NCI-H1105 treated with DMSO at 0.1 percent for 48 hours (cell line): Measurements from ENCODE around the gene AKAP8.

Experiments used
- DNase-seq: peaks from one replicate; lab custom pipeline; 2025; lab: John Stamatoyannopoulos, UW

AKAP8 gene

DNA sequence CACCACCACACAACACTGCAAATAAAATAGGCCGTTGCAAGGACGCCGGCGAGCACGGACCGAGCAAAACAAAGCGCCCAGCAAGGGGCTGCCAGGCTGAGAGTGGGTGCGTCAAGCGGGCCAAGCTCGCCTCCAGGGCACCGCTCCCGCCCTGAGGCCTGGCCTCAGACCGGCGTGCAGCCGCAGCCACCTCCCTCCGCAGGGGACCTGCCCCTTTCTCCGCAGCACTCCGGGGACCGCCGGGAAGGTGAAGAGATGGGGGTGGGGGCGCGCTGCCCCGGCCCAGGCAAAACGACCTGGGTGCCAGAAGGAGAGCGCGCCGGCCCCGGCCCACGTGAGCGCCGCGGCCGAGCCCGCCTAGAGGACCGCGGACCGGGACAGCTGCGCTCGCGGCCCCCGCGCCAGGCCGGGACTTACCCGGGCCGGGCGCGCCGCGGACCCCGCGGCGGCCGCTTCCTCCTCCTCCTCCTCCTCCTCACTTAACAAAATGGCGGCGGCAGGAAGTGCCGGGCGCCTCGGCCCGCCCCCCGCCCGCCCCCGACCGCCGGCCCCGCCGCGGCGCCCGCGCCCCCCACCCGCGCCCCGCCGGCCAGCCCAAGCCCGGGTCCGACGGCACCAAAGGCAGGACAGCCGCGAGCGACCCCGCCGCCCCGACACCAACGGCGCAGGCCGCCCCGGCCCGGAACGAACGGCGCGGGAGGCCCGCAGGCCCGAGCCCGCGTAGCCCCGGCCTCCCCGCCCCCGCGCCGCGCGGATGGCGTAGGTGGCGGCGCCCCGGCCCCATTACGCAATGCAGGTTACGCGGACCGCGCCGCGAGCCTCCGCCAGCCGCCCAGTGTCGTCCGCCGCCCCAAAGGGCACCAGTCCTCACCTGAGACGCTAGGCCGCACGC lies 47.9 kb downstream of the AKAP8 start:
- DNase-seq = peak; percentile 25

DNA sequence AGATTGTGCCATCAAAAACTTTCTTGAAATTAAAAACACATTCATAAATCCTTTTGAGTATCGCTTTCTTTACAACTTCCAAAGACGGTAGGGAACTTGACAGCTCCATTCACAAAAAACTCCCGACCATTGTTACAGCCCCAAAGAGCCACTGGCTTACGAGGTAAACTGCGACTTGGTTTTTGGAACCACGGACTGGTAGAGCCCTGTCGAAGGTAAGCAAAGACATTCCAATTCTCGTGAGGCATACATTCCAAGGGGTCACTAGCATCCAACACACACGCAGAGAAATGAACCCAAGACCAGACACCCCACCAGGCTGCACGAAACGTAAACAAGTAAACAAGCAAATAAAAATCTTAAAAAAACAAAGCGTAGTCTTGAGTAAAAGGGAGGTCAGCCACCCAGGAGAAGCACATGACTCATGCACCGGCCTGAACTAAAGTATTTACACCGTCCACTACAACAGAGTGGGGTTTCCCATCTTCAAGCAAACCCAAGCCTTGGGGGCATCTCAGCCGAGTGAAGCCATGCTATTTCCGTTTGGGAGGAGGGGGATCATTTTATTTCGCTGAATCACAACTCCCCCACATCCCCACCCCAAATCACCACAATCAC lies 48.7 kb downstream of the AKAP8 start:
- DNase-seq = no peak

DNA sequence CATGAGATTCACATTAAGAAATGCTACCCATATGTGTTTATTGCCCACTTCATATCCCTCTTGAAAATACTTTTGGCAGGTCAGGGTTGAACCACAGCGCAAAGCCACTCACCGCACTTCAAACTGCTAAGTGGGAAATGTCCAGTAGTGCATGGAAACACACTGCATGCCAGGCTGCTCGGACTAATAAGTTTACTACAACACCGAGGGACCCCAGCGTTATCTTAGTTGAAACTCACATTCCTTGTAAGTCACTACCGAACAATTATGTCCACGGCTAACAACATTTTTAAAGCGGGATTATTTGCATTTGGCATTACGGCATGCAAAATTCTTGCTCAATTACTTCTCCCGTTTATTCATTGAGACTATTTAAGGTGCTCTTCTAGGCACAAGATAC lies 51.3 kb downstream of the AKAP8 start:
- no peak for DNase-seq

DNA sequence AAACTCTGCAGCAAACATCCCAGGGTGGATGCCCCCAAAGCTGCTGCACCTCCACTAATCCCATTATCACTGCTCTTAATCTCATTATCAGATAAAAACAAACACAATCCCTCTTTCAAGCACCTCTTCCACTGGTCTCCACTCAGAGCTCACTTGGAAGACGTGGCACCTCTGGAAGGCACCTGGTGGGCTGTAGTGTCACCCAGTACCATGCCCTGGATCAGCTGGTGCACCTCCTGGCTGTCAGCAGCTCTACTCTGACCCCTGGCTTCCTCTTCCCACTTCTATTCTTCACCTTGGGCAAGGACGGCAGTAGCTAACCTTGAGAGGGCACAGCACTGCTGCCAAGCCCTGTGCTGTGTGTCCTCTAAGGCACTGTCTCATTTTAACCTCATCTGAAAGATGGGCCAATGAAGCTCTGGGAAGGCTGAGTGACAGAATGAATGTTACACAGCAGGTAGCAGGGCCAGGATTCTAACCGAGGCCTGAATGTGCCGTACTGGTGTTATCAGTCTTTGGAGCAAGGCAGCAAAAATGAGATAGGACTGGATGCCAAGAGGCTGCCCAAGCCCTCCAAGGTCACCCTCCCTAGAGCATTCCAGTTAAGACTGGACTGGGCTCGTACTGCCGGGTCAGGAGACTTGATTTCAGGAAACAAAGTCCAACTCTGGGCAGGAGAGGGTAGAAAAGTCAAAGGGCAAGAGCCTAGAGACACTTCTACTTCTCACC lies 54.6 kb downstream of the AKAP8 start:
- DNase-seq = no peak

DNA sequence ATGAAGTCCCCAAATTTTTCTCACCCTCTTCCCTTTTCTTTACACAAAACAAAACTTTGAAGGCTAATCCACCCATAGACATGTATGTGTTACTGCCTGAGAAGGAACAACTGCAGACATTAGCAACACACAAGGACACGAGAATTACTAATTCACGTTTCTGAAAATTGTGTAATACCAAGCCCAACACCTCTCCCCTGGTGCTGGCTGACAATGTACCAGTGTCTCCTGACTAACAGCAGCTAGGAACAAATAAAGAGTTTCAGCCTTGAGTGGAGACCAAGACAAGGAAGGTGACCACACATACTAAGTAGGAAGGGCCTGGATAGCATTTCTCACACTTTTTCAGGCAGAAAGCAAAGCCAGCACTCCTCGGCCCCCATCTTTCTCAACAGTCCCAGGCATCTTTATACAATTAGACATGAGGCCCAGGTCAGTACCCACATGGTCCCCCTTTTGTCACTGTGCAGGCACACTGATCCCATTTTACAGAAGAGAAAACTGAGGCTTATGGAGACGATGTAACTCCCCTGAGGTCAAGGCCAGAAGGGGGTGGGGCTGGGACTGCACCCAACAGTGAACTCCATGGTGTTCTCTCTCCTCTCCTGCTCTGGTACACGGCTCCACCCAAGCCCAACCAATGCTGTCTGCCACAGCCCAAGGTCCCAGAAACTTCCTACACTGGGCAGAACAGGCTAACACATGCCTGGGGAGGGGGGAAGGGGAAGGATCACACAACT lies 55.9 kb downstream of the AKAP8 start:
- no peak for DNase-seq

DNA sequence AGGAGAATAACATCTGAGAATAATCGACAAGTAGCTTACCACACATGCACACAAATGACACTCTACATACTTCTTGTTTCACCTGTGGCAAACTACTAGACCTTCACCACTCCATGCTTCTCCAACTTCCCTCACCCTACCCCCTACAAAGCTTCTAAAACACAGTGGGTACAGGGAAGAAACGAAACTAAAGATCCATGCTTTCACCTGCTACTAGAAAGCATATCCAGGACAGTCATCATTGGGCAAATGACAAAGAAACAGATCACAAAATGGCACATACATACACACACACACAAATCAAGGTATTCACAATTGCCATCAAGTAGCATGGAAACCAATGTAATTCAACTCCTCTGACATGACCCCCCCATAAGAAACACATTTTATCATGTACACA lies 57.8 kb downstream of the AKAP8 start:
- DNase-seq = no peak

DNA sequence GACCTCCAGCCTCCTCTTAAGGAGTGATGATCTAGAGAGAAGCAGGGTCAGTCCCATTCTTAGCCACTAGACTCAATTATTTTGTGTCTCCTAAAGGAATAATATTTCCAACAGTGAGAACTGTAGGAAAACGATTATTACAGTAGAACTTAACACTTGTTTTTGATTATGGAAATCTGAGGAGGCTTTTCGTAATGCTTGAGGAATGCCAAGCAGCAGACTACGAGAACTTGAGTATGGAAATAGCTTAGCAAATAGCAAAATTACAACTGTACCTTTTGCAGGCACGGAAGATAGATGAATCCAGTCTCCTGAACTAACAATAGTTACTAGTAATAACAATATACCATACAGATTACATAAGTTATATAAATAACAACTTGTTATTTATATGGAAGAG lies 59.5 kb downstream of the AKAP8 start:
- no peak for DNase-seq

DNA sequence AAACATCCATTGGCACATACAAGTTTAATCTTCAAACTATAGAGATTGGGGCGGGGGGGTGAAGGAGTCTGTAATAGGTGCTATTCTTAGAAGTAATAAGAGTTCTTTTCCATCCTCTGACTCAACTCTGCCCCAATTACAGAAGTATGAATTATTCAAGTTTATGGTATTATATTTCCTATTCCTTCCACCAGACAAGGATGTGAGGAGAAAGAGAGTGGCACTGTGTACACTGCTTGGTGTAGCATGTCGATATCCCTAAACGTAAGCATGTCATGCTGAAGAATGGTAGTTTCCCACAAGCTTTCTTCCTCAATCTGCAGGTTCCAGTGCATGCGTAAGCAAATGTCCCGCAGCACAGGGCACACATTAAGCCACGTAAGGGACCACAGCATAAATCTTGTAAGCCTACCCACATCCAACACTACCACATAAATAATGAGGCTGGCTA lies 61.3 kb downstream of the AKAP8 start:
- DNase-seq = no peak

DNA sequence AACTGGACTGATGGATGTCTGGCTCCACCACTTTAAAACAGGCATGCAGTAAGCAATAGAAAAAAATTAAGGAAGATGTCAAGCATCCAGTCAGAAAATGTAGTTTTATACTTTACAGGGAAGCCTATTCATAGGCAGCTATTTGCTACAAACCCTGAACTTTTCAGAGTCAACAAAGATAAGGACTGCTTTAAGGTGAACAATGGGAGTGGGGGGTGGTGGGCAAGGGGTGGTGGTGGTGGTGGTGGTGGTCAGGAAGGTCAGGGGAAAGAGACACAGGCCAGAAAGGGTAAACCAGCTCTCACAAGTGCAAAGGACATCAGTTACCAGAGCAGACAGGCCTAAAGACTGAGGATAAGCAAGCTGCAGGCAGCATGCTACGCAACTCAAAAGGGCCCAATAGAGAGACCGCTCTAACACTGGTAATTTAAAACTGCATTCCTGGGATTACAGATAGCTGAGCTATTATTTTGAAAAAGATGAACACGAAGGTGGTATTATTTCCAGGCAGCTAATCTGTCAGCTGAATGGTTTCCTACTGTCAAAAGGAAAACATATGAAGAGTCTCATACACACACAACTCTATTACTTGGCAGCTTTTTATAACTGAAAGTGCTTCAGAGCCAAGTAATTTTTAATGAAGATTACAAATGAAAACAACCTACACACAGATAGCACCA lies 62.1 kb downstream of the AKAP8 start:
- DNase-seq = no peak

DNA sequence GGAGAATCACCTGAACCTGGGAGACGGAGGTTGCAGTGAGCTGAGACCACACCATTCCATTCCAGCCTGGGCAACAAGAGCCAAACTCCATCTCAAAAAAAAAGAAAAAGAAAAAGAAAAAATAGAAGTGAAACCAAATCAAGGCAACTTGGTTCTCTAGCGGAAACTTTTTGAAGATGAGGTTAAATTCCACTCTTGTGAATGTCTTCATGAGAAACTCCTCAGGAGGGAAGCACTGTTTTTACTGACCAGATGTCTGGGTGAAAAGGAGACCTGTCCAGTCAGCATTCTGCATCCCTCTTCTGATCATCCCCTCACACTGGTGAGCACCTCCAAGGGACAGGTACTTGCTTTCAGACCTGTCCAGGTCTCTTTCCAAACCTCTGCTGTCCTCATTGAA lies 63.1 kb downstream of the AKAP8 start:
- DNase-seq = no peak

DNA sequence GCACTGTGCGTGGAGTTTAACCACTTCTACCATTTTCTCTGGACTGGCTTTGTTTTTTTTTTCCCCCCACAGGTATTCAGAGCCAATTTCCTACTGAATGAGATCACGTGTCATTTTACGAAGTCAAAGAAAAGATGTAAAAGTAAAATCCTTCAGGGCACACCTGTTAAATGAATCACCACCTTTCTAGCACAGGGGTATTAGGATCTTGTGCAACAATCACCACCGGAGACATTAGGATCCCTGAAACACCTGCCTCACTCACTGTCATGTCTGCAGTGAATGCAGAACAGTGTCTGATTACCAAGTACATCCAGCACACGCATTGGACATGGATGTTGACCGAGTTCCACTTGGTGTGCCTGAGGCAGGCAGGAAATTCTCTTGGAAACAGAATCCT lies 64.5 kb downstream of the AKAP8 start:
- DNase-seq = no peak

DNA sequence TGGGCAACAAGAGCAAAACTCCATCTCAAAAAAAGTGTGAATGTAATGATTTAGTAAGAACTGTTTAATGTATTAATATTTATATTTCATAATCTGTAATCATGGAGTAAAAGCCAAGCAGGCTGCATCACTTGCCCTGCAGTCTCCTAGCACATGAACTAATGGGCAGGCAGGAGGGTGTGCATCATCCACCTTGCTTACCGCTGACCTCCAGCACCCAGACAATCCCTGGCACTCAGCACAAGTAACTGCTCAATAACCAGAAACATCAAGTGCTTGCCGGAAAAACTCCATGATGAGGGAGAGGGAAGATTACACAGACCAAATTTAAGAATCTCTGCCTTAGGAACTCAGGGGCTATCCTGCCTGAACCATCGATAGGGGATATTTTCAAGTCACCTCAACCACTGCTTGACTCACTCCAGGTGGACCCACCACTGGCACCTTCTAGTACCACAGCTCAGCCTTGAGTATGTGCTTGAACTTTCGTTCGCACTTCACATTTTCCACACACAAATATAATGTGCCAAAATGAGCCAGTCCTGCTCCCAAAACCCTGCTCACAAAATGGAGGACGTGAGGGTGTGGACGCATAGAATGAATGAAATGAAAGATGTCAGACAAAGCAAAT lies 65.8 kb downstream of the AKAP8 start:
- DNase-seq = no peak

DNA sequence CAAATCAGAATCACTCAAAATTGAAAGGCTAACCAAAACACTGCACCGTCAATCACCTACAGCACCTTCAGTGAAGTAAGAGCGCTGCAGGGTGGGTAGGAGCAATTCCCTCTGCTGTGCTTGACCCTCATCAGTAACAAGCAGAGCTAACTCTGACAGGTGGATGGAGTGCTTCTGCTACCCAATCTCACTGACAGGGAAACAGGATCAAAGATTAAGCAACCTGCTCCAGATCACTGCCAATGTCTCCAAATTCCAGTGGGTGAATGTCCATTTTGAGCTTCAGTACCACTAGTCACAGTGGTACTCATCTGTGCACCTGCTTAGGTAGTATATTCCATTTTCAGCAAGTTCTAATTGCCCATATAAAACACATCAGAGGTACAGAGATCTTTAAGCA lies 72.4 kb downstream of the AKAP8 start:
- no peak for DNase-seq

DNA sequence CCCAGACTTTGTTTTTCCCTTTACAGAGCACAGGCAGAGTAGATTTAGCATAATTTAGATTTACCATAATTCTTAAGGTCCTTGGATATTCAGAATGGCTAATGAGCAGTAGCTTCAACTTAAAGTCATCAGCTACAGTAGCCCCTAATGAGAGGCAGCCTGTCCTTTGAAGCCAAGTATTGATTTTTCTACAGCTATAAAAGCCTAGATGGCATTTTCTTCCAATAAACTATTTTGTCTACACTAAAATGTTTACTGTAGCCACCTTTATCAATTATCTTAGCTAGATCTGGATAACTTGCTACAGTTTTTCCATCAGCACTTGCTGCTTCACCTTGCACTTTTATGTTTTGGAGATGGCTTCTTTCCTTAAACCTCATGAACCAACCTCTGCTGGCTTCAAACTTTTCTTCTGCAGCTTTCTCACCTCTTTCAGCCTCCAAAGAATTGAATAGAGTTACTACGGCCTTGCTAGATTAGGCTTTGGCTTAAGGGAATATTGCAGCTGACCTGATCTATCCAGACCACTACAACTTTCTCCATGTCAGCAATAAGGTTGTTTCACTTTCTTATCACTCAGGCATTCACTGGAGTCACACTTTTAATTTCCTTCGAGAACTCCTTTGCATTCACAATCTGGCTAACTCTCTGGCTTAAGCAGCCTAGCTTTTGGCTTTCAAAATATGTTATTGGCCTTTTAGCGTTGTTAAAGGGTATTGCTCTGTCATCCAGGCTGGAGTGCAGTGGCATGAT lies 73.8 kb downstream of the AKAP8 start:
- no peak for DNase-seq

DNA sequence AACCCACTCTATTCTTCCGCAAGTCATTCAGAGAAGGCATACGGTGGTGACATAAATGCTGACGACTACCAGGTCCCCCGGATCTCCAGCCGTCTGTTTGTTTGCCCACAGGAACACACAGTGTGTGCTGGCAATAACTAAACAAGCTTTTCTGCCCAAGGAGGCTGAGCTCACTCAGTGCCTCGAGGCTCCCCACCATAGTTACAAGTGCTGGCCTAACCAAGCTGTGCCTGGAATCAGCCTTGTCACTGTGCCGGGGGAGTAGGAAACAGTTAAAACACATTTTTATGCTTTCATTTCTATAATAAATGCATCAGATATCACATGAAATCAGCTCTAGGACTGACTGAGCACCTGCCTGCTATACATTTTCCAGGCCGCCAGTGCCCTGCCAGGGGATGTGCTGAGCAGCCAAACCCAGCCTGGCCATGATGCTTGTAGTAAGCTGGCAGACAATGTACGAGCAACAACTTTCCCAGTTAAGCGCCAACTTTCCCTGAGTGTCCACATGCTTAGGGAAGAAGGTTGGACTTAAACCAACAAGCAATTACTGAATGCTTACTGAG lies 75.4 kb downstream of the AKAP8 start:
- DNase-seq = no peak
